ENCODE measurements around the gene KISS1.
"Not testable (repeated sequence)": the region's sequence is repeated elsewhere in the genome, so short reads cannot be mapped to it uniquely, and the experiment has no call there.

KISS1 gene

GRCh38 chr1:204196068-204196795, at the start of gene KISS1:
Gene KISS1, minus strand, starts transcription at chr1:204196491. Its CDS starts 3,615 bp downstream, at chr1:204192876.
- DNase-seq = no peak

GRCh38 chr1:204242920-204243319, 46.6 kb upstream of the KISS1 start:
- no peak for DNase-seq

- DNase-seq = no peak
These were observed 45.6 kb upstream of the KISS1 start for GRCh38 chr1:204241914-204242313.

- no peak for DNase-seq
These were observed 44.8 kb upstream of the KISS1 start for GRCh38 chr1:204241050-204241449.

- DNase-seq = no peak
These were observed 43.9 kb upstream of the KISS1 start for GRCh38 chr1:204240233-204240632.

GRCh38 chr1:204239401-204239800, 43.1 kb upstream of the KISS1 start:
- DNase-seq = not testable (repeated sequence)

- not testable (repeated sequence) for DNase-seq
These were observed 42.2 kb upstream of the KISS1 start for GRCh38 chr1:204238520-204238919.

GRCh38 chr1:204237515-204237914, 41.2 kb upstream of the KISS1 start:
- not testable (repeated sequence) for DNase-seq

- DNase-seq = no peak
These were observed 36.2 kb upstream of the KISS1 start for GRCh38 chr1:204232526-204232925.

- no peak for DNase-seq
These were observed 33.9 kb upstream of the KISS1 start for GRCh38 chr1:204230211-204230610.

- DNase-seq = no peak
These were observed 32.6 kb upstream of the KISS1 start for GRCh38 chr1:204228896-204229295.

GRCh38 chr1:204227996-204228785, 31.9 kb upstream of the KISS1 start:
- no peak for DNase-seq

GRCh38 chr1:204227351-204227750, 31.1 kb upstream of the KISS1 start:
- no peak for DNase-seq

GRCh38 chr1:204225841-204226735, 29.8 kb upstream of the KISS1 start:
- peak; percentile 72 for DNase-seq

- no peak for DNase-seq
These were observed 28.4 kb upstream of the KISS1 start for GRCh38 chr1:204224655-204225054.

- DNase-seq = no peak
These were observed 27.0 kb upstream of the KISS1 start for GRCh38 chr1:204223129-204223860.

- no peak for DNase-seq
These were observed 26.4 kb upstream of the KISS1 start for GRCh38 chr1:204222764-204223055.

GRCh38 chr1:204222006-204222763, 25.9 kb upstream of the KISS1 start:
- DNase-seq = no peak

GRCh38 chr1:204221271-204221670, 25.0 kb upstream of the KISS1 start:
- DNase-seq = no peak

GRCh38 chr1:204219971-204220616, 23.8 kb upstream of the KISS1 start:
- no peak for DNase-seq

- no peak for DNase-seq
These were observed 22.3 kb upstream of the KISS1 start for GRCh38 chr1:204218552-204218951.

GRCh38 chr1:204217648-204218000, 21.3 kb upstream of the KISS1 start:
- no peak for DNase-seq
